SJCRH30 (cell line): ENCODE measurements around the gene LDLRAD4. TPM values are rescaled to one million over a fixed set of nuclear protein-coding genes. Genes with fewer than 3 reads are reported as not detected.

Source experiments
- DNase-seq, 2 experiments: peaks; one replicate each; pipeline ENCODE4 v3.0.0-alpha.2; 2015 to 2020
- H3K27ac ChIP-seq: fragments of 250-450 bp; sonication (Bioruptor Pico); 2 replicates; pipeline ENCODE4 v1.5.1; 2020; ENCODE audit warnings: mild to moderate bottlenecking, moderate library complexity
- H3K27me3 ChIP-seq: fragments of 250-450 bp; sonication (Bioruptor Pico); 2 replicates; pipeline ENCODE4 v1.5.1; 2020; ENCODE audit warnings: mild to moderate bottlenecking, moderate library complexity
- H3K36me3 ChIP-seq: fragments of 250-450 bp; sonication (Bioruptor Pico); 2 replicates; pipeline ENCODE4 v1.5.1; 2020; ENCODE audit warnings: mild to moderate bottlenecking, moderate library complexity
- H3K4me1 ChIP-seq: fragments of 250-450 bp; sonication (Bioruptor Pico); 2 replicates; pipeline ENCODE4 v1.5.1; 2020; ENCODE audit warnings: mild to moderate bottlenecking, moderate library complexity
- H3K4me3 ChIP-seq: fragments of 250-450 bp; sonication (Bioruptor Pico); 2 replicates; pipeline ENCODE4 v1.5.1; 2020; ENCODE audit warnings: mild to moderate bottlenecking, moderate library complexity
- H3K9me3 ChIP-seq: fragments of 250-450 bp; sonication (Bioruptor Pico); replicated peaks from 2 replicates; pipeline ENCODE4 v1.5.1; 2020; ENCODE audit warnings: mild to moderate bottlenecking, moderate library complexity
- total RNA-seq: library from RNA; depleted of rRNA; stranded (reverse); fragments of >200 nt; shearing (Covaris generic); gene quantifications from 2 replicates; pipeline ENCODE4 v1.2.3, GENCODE V29; 2014

The LDLRAD4 gene
- total RNA-seq, 1 experiment from 2014 or later = 0.26 TPM

- Histone ChIP-seq H3K4me3 (no peak overlapping the region), H3K9me3 (no peaks in the 10 kb centered on the region), H3K36me3 (no peaks in the 10 kb centered on the region), H3K4me1 (no peaks in the 10 kb centered on the region), H3K27me3 (no peaks in the 10 kb centered on the region), H3K27ac (no peak overlapping the region)
- no peak for DNase-seq
Observed at GRCh38 chr18:13563390-13563805, 344.8 kb downstream of the LDLRAD4 start.

GRCh38 chr18:13564579-13564978 is 346.0 kb downstream of the LDLRAD4 start:
- Histone ChIP-seq H3K4me3 (no peak overlapping the region), H3K27me3 (no peaks in the 10 kb centered on the region), H3K36me3 (no peaks in the 10 kb centered on the region), H3K9me3 (no peaks in the 10 kb centered on the region), H3K27ac (no peak overlapping the region), H3K4me1 (no peaks in the 10 kb centered on the region)
- no peak for DNase-seq

DNA sequence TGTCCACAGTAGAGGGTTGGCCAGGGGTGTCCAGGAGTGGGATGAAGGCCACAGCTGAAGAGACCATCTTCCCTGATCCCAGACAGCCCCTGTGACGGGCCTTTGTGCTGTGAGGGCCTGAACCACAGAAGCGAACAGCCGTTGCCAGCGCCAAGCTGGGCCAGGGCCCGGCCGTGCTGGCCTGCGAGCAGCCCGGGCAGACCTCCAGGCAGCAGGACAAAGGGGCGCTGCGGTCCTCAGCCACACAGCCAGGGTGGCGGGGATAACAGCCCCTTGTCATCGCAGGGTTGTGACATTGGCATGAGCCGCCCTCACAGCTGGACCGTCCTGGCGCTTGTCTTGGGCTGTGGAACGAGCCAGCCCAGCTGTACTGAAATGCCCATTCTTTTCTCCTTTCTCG is 346.7 kb downstream of the LDLRAD4 start:
- H3K4me1 ChIP-seq = no peaks in the 10 kb centered on the region
- no peak overlapping the region for H3K27ac ChIP-seq
- H3K36me3 ChIP-seq = no peaks in the 10 kb centered on the region
- H3K4me3 ChIP-seq = no peak overlapping the region
- no peak for DNase-seq
- H3K9me3 ChIP-seq = no peaks in the 10 kb centered on the region
- no peaks in the 10 kb centered on the region for H3K27me3 ChIP-seq

- no peaks in the 10 kb centered on the region for H3K4me1 ChIP-seq
- H3K36me3 ChIP-seq = no peaks in the 10 kb centered on the region
- H3K27ac ChIP-seq = no peak overlapping the region
- H3K27me3 ChIP-seq = no peaks in the 10 kb centered on the region
- DNase-seq = no peak
- H3K9me3 ChIP-seq = no peaks in the 10 kb centered on the region
- no peak overlapping the region for H3K4me3 ChIP-seq
Observed at GRCh38 chr18:13566941-13567746, 348.6 kb downstream of the LDLRAD4 start.

GRCh38 chr18:13568443-13569392 is 350.2 kb downstream of the LDLRAD4 start:
- no peaks in the 10 kb centered on the region for H3K4me1 ChIP-seq
- H3K27me3 ChIP-seq = no peaks in the 10 kb centered on the region
- no peak overlapping the region for H3K4me3 ChIP-seq
- no peaks in the 10 kb centered on the region for H3K9me3 ChIP-seq
- H3K36me3 ChIP-seq = no peaks in the 10 kb centered on the region
- H3K27ac ChIP-seq = no peak overlapping the region
- no peak for DNase-seq

DNA sequence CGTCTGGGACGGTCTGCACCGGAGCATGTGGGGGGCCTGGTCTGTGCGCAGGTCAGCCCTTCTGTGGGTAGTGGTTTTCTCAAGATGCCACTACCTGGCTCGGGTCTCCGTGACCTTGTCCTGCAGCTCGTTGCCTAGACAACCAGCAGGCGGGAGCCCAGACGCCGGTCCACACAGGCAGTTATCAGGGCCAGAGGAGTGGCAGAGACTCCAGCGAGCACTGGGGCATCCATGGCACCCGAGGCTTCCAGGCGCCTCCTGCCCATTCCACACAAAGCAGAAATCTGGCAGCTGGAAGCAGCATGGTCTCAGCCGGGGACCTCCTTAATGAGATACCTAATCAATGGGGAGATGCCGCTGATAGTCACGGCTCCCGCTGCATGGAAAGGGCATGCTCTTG is 351.7 kb downstream of the LDLRAD4 start:
- no peaks in the 10 kb centered on the region for H3K9me3 ChIP-seq
- H3K4me1 ChIP-seq = no peaks in the 10 kb centered on the region
- no peaks in the 10 kb centered on the region for H3K36me3 ChIP-seq
- no peak for DNase-seq
- no peak overlapping the region for H3K27ac ChIP-seq
- no peaks in the 10 kb centered on the region for H3K27me3 ChIP-seq
- H3K4me3 ChIP-seq = no peak overlapping the region

DNA sequence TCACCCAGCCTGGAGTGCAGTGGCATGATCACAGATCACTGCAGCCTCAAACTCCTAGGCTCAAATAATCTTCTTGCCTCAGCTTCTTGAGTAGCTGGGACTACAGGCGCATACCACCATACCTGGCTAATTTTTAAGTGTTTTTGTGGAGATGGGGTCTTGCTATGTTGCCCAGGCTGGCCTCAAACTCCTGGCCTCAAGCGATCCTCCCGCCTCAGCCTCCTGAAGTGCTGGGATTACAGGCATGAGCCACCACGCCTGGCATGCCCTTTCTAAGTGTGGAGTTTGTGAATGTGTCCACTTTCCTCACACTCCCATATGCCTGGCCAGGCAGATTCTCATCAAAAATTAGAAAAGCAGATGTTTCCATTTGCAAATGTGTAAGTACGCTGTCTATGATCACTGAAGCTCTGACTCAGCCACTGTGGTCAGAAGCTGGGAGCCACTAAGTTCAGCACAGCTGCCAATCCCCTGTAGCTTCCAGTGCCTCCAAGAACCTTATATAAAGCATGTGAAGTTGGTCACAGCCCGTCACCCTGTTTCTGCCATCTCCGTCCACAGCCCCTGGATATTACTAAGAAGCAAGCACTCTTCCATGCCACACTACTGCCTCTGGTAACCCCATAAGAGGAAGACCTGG is 352.4 kb downstream of the LDLRAD4 start:
- no peaks in the 10 kb centered on the region for H3K27me3 ChIP-seq
- no peak overlapping the region for H3K27ac ChIP-seq
- H3K4me1 ChIP-seq = no peaks in the 10 kb centered on the region
- DNase-seq = no peak
- no peak overlapping the region for H3K4me3 ChIP-seq
- H3K36me3 ChIP-seq = no peaks in the 10 kb centered on the region
- H3K9me3 ChIP-seq = no peaks in the 10 kb centered on the region

DNA sequence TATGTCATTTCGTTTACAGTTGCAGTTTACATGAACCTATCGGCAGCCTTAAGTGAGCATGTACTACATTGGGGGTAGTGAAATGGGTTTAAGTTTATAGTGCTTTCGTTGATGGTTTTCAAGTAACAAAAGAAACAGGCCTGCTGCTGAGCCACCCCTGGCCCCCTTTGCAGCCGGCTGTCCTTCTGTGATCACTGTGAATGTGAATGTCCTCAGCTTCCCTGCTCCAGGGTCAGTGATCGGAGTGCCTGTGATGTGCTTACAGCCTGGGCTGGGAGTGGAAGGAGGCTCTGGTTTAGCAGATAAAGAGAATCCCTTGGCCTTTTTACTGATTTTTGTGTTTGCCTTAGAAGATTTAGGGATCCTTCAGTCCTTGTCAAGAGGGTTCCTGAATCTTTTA is 353.6 kb downstream of the LDLRAD4 start:
- Histone ChIP-seq H3K9me3 (no peaks in the 10 kb centered on the region), H3K36me3 (no peaks in the 10 kb centered on the region), H3K4me1 (no peaks in the 10 kb centered on the region), H3K27ac (no peak overlapping the region), H3K4me3 (no peak overlapping the region), H3K27me3 (no peaks in the 10 kb centered on the region)
- DNase-seq = no peak

DNA sequence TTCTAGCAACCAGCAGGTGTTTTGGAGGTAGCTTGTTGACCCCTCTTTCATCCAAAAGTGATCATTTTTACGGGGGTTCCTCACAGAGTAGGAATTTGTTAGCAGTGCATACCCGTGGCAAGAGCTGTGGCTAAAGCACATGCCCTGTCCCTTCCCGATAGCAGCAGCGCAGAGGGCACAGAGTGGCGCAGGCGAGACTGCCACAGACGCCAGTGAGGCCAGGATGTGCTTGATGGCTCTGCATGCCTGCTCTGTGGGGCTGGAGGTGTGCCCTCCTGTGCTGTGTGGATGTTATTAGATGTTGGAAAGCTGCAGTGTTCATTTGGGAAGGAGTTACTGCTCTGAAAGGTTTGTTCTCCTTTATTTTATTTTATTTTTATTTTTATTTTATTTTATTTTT is 354.2 kb downstream of the LDLRAD4 start:
- Histone ChIP-seq H3K9me3 (no peaks in the 10 kb centered on the region), H3K4me3 (no peak overlapping the region), H3K36me3 (no peaks in the 10 kb centered on the region), H3K27me3 (no peaks in the 10 kb centered on the region), H3K27ac (no peak overlapping the region), H3K4me1 (no peaks in the 10 kb centered on the region)
- no peak for DNase-seq

- Histone ChIP-seq H3K36me3 (no peaks in the 10 kb centered on the region), H3K27ac (no peak overlapping the region), H3K9me3 (no peaks in the 10 kb centered on the region), H3K4me3 (no peak overlapping the region), H3K4me1 (no peaks in the 10 kb centered on the region), H3K27me3 (no peaks in the 10 kb centered on the region)
- peak; percentile 6 to 7 for DNase-seq
Observed at GRCh38 chr18:13573750-13574149, 355.2 kb downstream of the LDLRAD4 start.

DNA sequence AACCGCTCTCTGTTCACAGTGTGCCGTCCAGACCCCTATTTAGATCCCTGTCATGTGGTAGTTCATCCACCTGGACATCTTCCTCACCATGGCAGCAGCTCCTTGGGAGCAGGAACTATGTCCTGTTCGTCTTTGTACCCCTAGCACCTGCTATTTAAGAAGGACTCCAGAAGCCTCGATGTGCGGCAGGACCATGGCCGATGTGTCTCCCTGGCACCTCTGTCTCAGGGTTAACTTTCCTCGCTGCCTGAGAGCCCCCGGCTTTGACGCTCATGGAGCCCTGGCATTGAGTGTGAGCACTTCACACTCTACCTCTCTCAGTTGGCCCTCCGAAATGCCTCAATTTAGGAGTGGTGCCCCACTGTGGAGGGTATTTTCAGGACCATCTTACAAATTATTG is 355.8 kb downstream of the LDLRAD4 start:
- H3K4me1 ChIP-seq = no peaks in the 10 kb centered on the region
- H3K36me3 ChIP-seq = no peaks in the 10 kb centered on the region
- H3K4me3 ChIP-seq = no peak overlapping the region
- no peaks in the 10 kb centered on the region for H3K9me3 ChIP-seq
- H3K27ac ChIP-seq = no peak overlapping the region
- no peaks in the 10 kb centered on the region for H3K27me3 ChIP-seq
- no peak for DNase-seq

DNA sequence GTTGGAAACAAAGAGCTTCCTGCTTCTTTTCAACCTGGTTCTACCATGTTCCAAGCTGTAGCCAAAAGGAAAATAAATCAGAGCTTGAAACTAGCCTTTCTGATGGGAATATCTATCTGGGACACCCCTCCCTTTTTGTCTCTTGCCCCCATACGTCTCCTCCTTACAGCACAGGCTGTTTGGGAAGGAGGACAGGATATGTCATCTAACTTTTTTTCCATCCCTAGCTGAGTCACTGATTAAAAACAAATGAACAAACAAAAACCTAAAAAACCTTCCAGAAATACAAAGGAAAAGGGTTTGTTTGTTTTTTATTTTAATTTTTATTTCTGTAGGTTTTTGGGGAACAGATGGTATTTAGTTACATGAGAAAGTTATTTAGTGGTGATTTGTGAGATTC is 356.2 kb downstream of the LDLRAD4 start:
- no peaks in the 10 kb centered on the region for H3K4me1 ChIP-seq
- H3K27ac ChIP-seq = no peak overlapping the region
- no peaks in the 10 kb centered on the region for H3K9me3 ChIP-seq
- H3K4me3 ChIP-seq = no peak overlapping the region
- DNase-seq = no peak
- H3K27me3 ChIP-seq = no peaks in the 10 kb centered on the region
- no peaks in the 10 kb centered on the region for H3K36me3 ChIP-seq

DNA sequence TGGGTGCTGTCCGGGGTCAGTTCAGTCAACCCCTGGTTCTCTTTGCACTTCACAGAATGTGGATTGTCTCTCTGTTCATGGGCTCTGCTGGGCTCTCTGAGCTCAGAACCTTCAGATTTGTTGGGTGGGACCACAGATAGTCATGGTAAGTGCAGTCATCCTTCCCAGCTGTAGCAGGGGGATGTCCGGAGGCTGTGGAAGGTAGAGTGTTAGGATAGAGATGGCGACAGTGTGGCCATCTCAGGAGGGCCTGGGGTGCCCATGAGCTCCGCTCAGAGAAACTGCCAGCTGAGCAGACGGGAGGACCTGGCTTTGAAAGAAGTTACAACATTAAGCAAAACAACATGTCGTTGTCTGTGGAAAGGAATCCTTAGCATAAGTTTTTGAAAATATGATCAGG is 358.0 kb downstream of the LDLRAD4 start:
- H3K27me3 ChIP-seq = no peaks in the 10 kb centered on the region
- no peaks in the 10 kb centered on the region for H3K36me3 ChIP-seq
- H3K27ac ChIP-seq = no peak overlapping the region

DNA sequence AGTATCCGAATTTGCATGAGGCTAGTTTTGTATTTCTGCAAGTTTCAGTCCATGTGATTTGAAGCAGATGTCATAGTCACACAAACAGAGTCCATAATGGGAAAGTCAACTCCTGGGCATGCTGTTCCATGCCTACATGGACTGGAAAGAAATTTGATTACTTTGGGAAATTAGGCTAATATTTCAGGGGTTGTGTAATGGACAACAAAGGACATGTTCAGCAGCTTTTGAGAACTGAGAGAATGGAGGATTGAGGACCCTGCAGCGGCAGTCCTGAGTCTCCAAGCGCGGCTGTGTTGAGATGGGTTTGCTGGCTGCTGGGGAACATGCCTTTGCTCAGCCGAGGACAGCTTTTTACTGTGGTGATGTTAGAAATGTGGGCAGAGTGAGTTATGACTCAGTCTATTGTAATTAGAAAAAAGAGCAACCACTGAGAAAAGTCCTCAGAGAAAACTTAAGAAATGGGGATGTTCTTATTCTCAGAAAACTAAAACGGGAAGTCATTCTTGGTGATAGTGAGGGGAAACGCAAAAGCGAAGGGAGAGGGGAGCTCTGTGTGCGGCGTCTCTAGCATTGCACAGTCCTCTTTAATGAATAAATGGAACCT is 358.6 kb downstream of the LDLRAD4 start:
- no peaks in the 10 kb centered on the region for H3K4me1 ChIP-seq
- no peaks in the 10 kb centered on the region for H3K27me3 ChIP-seq
- no peak overlapping the region for H3K4me3 ChIP-seq
- no peaks in the 10 kb centered on the region for H3K9me3 ChIP-seq
- no peak for DNase-seq
- no peak overlapping the region for H3K27ac ChIP-seq
- no peaks in the 10 kb centered on the region for H3K36me3 ChIP-seq

More for the DNA sequence above, 358.0 kb downstream of the LDLRAD4 start:
- no peak overlapping the region for H3K4me3 ChIP-seq
- H3K9me3 ChIP-seq = no peaks in the 10 kb centered on the region
- no peak for DNase-seq
- H3K4me1 ChIP-seq = no peaks in the 10 kb centered on the region
